GM12892 (cell line): ENCODE data around the gene DEXI.

Source experiments
- POLR2A ChIP-seq: IDR thresholded peaks from 2 replicates; pipeline ENCODE4 v1.6.1; 2011; ENCODE audit warnings: low read depth, low read length, control low read depth
- POLR2AphosphoS5 ChIP-seq: IDR thresholded peaks from 2 replicates; pipeline ENCODE4 v1.6.1; 2011; ENCODE audit warnings: low read depth, low read length, control low read depth
- TAF1 ChIP-seq: IDR thresholded peaks from 2 replicates; pipeline ENCODE4 v1.6.1; 2011; ENCODE audit warnings: low read depth, mild to moderate bottlenecking, control low read depth, low read length, borderline replicate concordance

GRCh38 chr16:10885246-10885645, 57.0 kb downstream of the DEXI start:
- TF ChIP-seq POLR2AphosphoS5 (peak; percentile 63), POLR2A (no peak), TAF1 (no peak)
